Endothelial cell of umbilical vein (primary cell): ENCODE data around the gene TAGLN2. TPM values are rescaled to one million over a fixed set of nuclear protein-coding genes. Genes with fewer than 3 reads are reported as not detected.

Experiments used
- Bru-seq: library from RNA; stranded (reverse); fragments of 400-500 nt; gene quantifications from one replicate; lab custom pipeline; 2021; lab: Mats Ljungman, UMichigan
- BruChase-seq, 2 experiments: library from RNA; stranded (reverse); fragments of 400-500 nt; gene quantifications; one replicate each; lab custom pipeline; 2021; lab: Mats Ljungman, UMichigan
- BruUV-seq: library from RNA; stranded (reverse); fragments of 400-500 nt; replicated peaks from 2 replicates; lab custom pipeline; 2021; lab: Mats Ljungman, UMichigan
- CTCF ChIA-PET: fragments of 300-600, 350-600 bp; sonication (Branson Sonifier 250); formaldehyde crosslinking; loops from one replicate; lab custom pipeline; 2021; ENCODE audit warnings: antibody characterized with exemption, inconsistent platforms; lab: Charles Lee
- POLR2A ChIA-PET: fragments of 300-600, 350-600 bp; sonication (Branson Sonifier 250); formaldehyde crosslinking; loops from one replicate; lab custom pipeline; 2021; ENCODE audit warnings: antibody characterized with exemption, inconsistent platforms; lab: Charles Lee
- DNase-seq: peaks from one replicate; pipeline ENCODE4 v3.0.0-alpha.2; 2011; ENCODE audit warnings: low read depth, low spot score
- FAIRE-seq: peaks from 2 replicates; lab custom pipeline; 2011; peaks lifted over from hg19 to GRCh38; lab: Jason Lieb, UNC
- H2AFZ ChIP-seq: 2 replicates; pipeline ENCODE4 v1.6.0; 2012; ENCODE audit warnings: low read depth, low read length, control low read depth, inconsistent platforms
- H3K27ac ChIP-seq: 2 replicates; pipeline ENCODE4 v1.5.1; 2011; ENCODE audit warnings: low read depth, mild to moderate bottlenecking, control low read depth, low read length, moderate library complexity; ENCODE audit not compliant: insufficient read depth
- H3K27me3 ChIP-seq, 2 experiments: 2 replicates each; pipeline versions ENCODE4 v1.6.0 to v1.6.1; 2011; ENCODE audit warnings: low read length in 2 of 2, mixed read lengths in 1 of 2; ENCODE audit not compliant: control insufficient read depth in 2 of 2, insufficient read depth in 2 of 2
- H3K36me3 ChIP-seq, 2 experiments: 2 replicates in 1 of 2; 3 replicates in 1 of 2; pipeline ENCODE4 v1.5.1; 2011; ENCODE audit warnings: low read length in 2 of 2, mild to moderate bottlenecking in 1 of 2, moderate library complexity in 1 of 2; ENCODE audit not compliant: control insufficient read depth in 2 of 2, insufficient read depth in 2 of 2; ENCODE audit errors: extremely low read depth in 1 of 2
- H3K4me1 ChIP-seq: 3 replicates; pipeline ENCODE4 v1.5.1; 2011; ENCODE audit warnings: mild to moderate bottlenecking, low read length; ENCODE audit not compliant: control insufficient read depth, insufficient read depth; ENCODE audit errors: extremely low read depth
- H3K4me2 ChIP-seq: 2 replicates; pipeline ENCODE4 v1.6.1; 2011; ENCODE audit warnings: low read length, control low read depth, mixed read lengths; ENCODE audit not compliant: insufficient read depth
- H3K4me3 ChIP-seq, 3 experiments: fragments of 200-600 bp in 1 of 3; sonication (generic), shearing (Covaris generic) in 1 of 3; replicated peaks in 1 of 3; 2 replicates each; pipeline ENCODE4 v1.5.1; 2011 to 2016; ENCODE audit warnings: control low read depth in 3 of 3, low read length in 3 of 3, mild to moderate bottlenecking in 2 of 3, inconsistent platforms in 1 of 3, low read depth in 1 of 3, moderate library complexity in 1 of 3; ENCODE audit not compliant: insufficient read depth in 1 of 3
- H3K79me2 ChIP-seq: 2 replicates; pipeline ENCODE4 v1.6.0; 2012; ENCODE audit warnings: low read length, inconsistent platforms; ENCODE audit not compliant: control insufficient read depth, insufficient read depth
- H3K9ac ChIP-seq: replicated peaks from 2 replicates; pipeline ENCODE3; 2011; ENCODE audit warnings: low read length, control low read depth; ENCODE audit not compliant: insufficient read depth; ENCODE audit errors: extremely low read depth
- H3K9me1 ChIP-seq: replicated peaks from 3 replicates; pipeline ENCODE4 v1.6.0; 2011; ENCODE audit warnings: mild to moderate bottlenecking, low read length; ENCODE audit not compliant: control insufficient read depth, insufficient read depth; ENCODE audit errors: extremely low read depth
- H3K9me3 ChIP-seq: replicated peaks from 2 replicates; pipeline ENCODE4 v1.5.1; 2012; ENCODE audit warnings: low read length, inconsistent platforms; ENCODE audit not compliant: control insufficient read depth, insufficient read depth
- H4K20me1 ChIP-seq: replicated peaks from 2 replicates; pipeline ENCODE3; 2011; ENCODE audit warnings: mild to moderate bottlenecking, low read length; ENCODE audit not compliant: control insufficient read depth, insufficient read depth; ENCODE audit errors: extremely low read depth
- EZH2 ChIP-seq: IDR thresholded peaks from 2 replicates; pipeline ENCODE4 v1.6.1; 2012; ENCODE audit warnings: borderline replicate concordance, low read depth, mild to moderate bottlenecking, moderate library complexity, low read length, inconsistent platforms; ENCODE audit not compliant: severe bottlenecking
- FOS ChIP-seq: IDR thresholded peaks from 2 replicates; pipeline ENCODE4 v1.6.1; 2011; ENCODE audit warnings: mild to moderate bottlenecking, low read length, moderate library complexity, borderline replicate concordance; ENCODE audit not compliant: insufficient read depth
- GATA2 ChIP-seq: IDR thresholded peaks from 2 replicates; pipeline ENCODE4 v1.7.0; 2011; ENCODE audit warnings: low read depth, mild to moderate bottlenecking, moderate library complexity, mixed read lengths, low read length; ENCODE audit not compliant: insufficient read length, insufficient read depth
- JUN ChIP-seq: IDR thresholded peaks from 2 replicates; pipeline ENCODE4 v1.6.1; 2011; ENCODE audit warnings: borderline replicate concordance, low read depth; ENCODE audit not compliant: insufficient read length, insufficient read depth
- MYC ChIP-seq: IDR thresholded peaks from one replicate; pipeline ENCODE4 v1.6.1; 2011; ENCODE audit warnings: mild to moderate bottlenecking, low read depth, low read length
- POLR2A ChIP-seq: IDR thresholded peaks from 2 replicates; pipeline ENCODE4 v1.6.1; 2012; ENCODE audit warnings: low read depth, mild to moderate bottlenecking, control low read depth, low read length
- POLR2AphosphoS5 ChIP-seq: IDR thresholded peaks from 2 replicates; pipeline ENCODE4 v1.6.1; 2012; ENCODE audit warnings: low read depth, mild to moderate bottlenecking, control low read depth, low read length, moderate library complexity; ENCODE audit not compliant: insufficient read depth
- dilution Hi-C: fragments of 300-500 bp; cut with MboI; formaldehyde crosslinking; loops from one replicate; pipeline ENCODE4 v1.15.0; 2019; ENCODE audit warnings: low sequenced_read_pairs; ENCODE audit not compliant: extremely low pct_ligation_motif_present
- intact Hi-C: fragments of 100-400 bp; cut with micrococcal nuclease; formaldehyde crosslinking; loops from one replicate; pipeline ENCODE4 v1.10.0; 2022
- long read RNA-seq: library from polyadenylated mRNA; stranded (forward); transcript quantifications from one replicate; pipeline ENCODE4 v2.0.0, GENCODE V29; 2021
- polyA minus RNA-seq, 3 experiments: library from RNA; depleted of rRNA, polyadenylated mRNA; stranded (reverse); fragments of >200 nt; gene quantifications; 1 replicate in 1 of 3; 2 replicates in 2 of 3; pipeline ENCODE4 v1.2.3, GENCODE V29; 2011
- polyA plus RNA-seq, 4 experiments: library from polyadenylated mRNA; depleted of rRNA in 3 of 4; stranded (reverse) in 3 of 4; unstranded in 1 of 4; fragments of >200 nt; gene quantifications; 2 replicates each; pipeline versions ENCODE4 v1.2.1 to v1.2.3, GENCODE V29; 2011 to 2012; ENCODE audit warnings: missing spikeins in 1 of 4
- total RNA-seq: library from RNA; stranded (reverse); gene quantifications from 2 replicates; pipeline ENCODE4 v1.2.3, GENCODE V29; 2021
- TF ChIP-seq, protein P1 (sequence below): IDR thresholded peaks from 2 replicates; pipeline ENCODE4 v1.6.1; 2011; ENCODE audit not compliant: insufficient read depth, insufficient read length
- TF ChIP-seq, protein P2 (sequence below), 2 donors: IDR thresholded peaks; 1 replicate in 1 of 2; 2 replicates in 1 of 2; pipeline ENCODE4 v1.5.1; 2011; ENCODE audit warnings: low read length in 2 of 2, mild to moderate bottlenecking in 2 of 2, moderate library complexity in 2 of 2, control low read depth in 1 of 2, inconsistent platforms in 1 of 2, low read depth in 1 of 2; ENCODE audit not compliant: insufficient read depth in 1 of 2; ENCODE audit errors: extremely low read depth in 1 of 2

TAGLN2 gene
- total RNA-seq, result 646 and 750 TPM in 2 replicates
- polyA plus RNA-seq, result 1,279 and 1,305 TPM in 2 replicates
- polyA plus RNA-seq (2011; cell fraction: cytosol; rRNA removed), result 932 and 979 TPM in 2 replicates
- 499 and 553 TPM in 2 replicates for polyA plus RNA-seq (2011; cell fraction: nucleus; rRNA removed)
- 872 and 924 TPM in 2 replicates for polyA plus RNA-seq (2012)
- 382 and 436 TPM in 2 replicates for polyA minus RNA-seq
- polyA minus RNA-seq (2011; cell fraction: cytosol; rRNA and poly(A)+ RNA removed), result 143 TPM
- 115 and 117 TPM in 2 replicates for polyA minus RNA-seq (2011; cell fraction: nucleus; rRNA and poly(A)+ RNA removed)
- Bru-seq, nascent RNA, result percentile 93 among the genes with signal in this experiment
- percentile 99 among the genes with signal in this experiment for BruChase-seq, experiment 1, labeled RNA remaining after a 6-hour chase
- BruChase-seq, experiment 2, labeled RNA remaining after a 2-hour chase, result percentile 97 among the genes with signal in this experiment
- long read RNA-seq, transcript TAGLN2-203 (5 exons, 1,604 nt), result major isoform, 1,453 of 1,808 reads
- long read RNA-seq, transcript TAGLN2-201 (5 exons, 709 nt), result minor isoform, 7 of 1,808 reads
- long read RNA-seq, partial matches to known transcripts, result 124 of 1,808 reads
- long read RNA-seq, other reads (novel, unspliced or antisense), result 221 of 1,808 reads

DNA sequence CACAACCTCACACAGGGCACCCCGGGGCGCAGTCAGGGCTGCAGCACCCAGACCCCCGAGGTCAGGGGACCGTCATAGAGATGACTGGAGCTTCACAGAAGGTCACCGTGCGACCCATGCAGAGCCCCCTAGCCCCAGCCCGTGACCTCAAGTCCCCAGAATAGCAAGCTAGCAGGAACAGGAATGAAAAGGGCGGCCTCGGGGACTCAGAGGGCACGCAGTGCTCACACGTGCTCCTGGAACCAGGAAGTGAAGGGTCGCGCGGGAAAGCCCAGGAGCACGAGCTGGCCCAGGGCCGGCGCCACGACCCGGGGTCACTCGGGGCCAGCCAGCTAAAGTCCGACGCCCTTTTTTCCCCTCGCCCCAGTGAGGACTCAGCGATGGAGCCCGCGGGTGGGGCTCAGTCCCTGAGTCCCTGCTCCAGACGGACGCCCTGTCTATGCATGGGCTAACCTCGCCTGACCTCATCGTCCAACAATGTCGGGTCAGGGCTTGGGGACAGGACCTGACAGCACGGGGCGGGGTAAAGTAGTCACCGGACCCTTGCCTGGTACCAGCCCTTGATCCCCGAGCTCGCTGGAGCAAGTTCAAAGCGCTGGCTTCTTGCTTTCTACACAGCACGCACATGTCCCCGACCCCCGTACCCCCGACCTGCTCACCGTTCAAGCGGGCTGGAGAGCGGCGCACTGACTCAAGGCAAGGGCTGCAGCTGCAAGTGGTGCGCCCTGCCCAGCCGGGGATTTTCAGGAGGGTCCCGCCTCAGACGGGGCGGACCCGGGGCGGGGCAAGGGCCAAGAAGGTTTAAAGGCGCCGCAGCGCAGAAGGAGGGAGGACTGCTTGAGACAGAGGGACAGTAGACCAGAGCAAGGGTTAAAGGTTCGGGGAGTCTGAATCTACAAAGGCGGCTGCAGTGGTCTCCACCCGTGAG, at the start of gene TAGLN2:
Gene TAGLN2, minus strand, starts transcription at position 717 of the 928 bp plus-strand sequence. CDS start 4,998 bp downstream, outside the sequence.
- dilution Hi-C loops, result no loop called here
- Histone ChIP-seq H3K36me3 (peaks cover 0 to 3% of the 10 kb centered on the region in 2 experiments), H3K4me1 (peaks cover 27% of the 10 kb centered on the region), H3K9ac (peak within 1 kb of the TSS; percentile 100), H3K79me2 (peaks cover 52% of the 10 kb centered on the region), H3K9me1 (no peaks in the 10 kb centered on the region), H3K9me3 (no peaks in the 10 kb centered on the region), H3K4me2 (peak within 1 kb of the TSS; percentile 85), H2AFZ (peak within 1 kb of the TSS; percentile 21), H4K20me1 (no peaks in the 10 kb centered on the region), H3K27ac (peak within 1 kb of the TSS; percentile 98), H3K4me3 (peak within 1 kb of the TSS; percentile 46 to 78 (median 71)), H3K27me3 (no peaks in the 10 kb centered on the region)
- ChIA-PET POLR2A (interaction anchor here (0.5 to 2.3 kb wide), 5 partner anchors 9 to 303 kb away, joined by 3 to 9 read pairs (median 3); partner anchors contain the start of gene DUSP23), CTCF (interaction anchor here (0.8 to 7.5 kb wide), 8 partner anchors 9 to 126 kb away, joined by 3 to 71 read pairs (median 4); partner anchors contain the start of gene IGSF9)
- BruUV-seq, result TSS peak; percentile 48
- no peak for TF ChIP-seq GATA2
- TF ChIP-seq FOS, result no peak
- no peak for TF ChIP-seq MYC
- TF ChIP-seq, protein P1, sequence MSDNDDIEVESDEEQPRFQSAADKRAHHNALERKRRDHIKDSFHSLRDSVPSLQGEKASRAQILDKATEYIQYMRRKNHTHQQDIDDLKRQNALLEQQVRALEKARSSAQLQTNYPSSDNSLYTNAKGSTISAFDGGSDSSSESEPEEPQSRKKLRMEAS, result peak; percentile 69
- peak; percentile 98 for TF ChIP-seq POLR2AphosphoS5
- no peak for TF ChIP-seq JUN
- TF ChIP-seq, protein P2, sequence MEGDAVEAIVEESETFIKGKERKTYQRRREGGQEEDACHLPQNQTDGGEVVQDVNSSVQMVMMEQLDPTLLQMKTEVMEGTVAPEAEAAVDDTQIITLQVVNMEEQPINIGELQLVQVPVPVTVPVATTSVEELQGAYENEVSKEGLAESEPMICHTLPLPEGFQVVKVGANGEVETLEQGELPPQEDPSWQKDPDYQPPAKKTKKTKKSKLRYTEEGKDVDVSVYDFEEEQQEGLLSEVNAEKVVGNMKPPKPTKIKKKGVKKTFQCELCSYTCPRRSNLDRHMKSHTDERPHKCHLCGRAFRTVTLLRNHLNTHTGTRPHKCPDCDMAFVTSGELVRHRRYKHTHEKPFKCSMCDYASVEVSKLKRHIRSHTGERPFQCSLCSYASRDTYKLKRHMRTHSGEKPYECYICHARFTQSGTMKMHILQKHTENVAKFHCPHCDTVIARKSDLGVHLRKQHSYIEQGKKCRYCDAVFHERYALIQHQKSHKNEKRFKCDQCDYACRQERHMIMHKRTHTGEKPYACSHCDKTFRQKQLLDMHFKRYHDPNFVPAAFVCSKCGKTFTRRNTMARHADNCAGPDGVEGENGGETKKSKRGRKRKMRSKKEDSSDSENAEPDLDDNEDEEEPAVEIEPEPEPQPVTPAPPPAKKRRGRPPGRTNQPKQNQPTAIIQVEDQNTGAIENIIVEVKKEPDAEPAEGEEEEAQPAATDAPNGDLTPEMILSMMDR (IDR thresholded peaks at IDR 0.05; ENCODE audit: extremely low read depth in 1 of 2, insufficient read depth in 1 of 2, low read depth in 1 of 2, low read length in 2 of 2), result no peak
- peak; percentile 98 for TF ChIP-seq POLR2A
- TF ChIP-seq EZH2, result no peak
- peak; percentile 94 for FAIRE-seq
- peak; percentile 93 for DNase-seq
- intact Hi-C loops, result loop anchor here (1.0 to 10.0 kb wide), 7 partner anchors 9 to 1910 kb away; partner anchors contain the start of gene IGSF9
